ENCODE results near the gene CXXC4.

- TF ChIP-seq CTCF (IDR thresholded peaks at IDR 0.05) (no peak), POLR2A (IDR thresholded peaks at IDR 0.05) (no peak)
Observed at GRCh38 chr4:104532677-104533076, 38.0 kb upstream of the CXXC4 start.
